BLaER1 (cell line): ENCODE data around the gene CTPS2.
"Not testable (repeated sequence)": the region's sequence is repeated elsewhere in the genome, so short reads cannot be mapped to it uniquely, and the experiment has no call there.

Experiments
- H3K27ac ChIP-seq: shearing (Covaris generic); formaldehyde crosslinking; 2 replicates; pipeline ENCODE4 v1.8.1; 2022
- H3K27me3 ChIP-seq: shearing (Covaris generic); formaldehyde crosslinking; 2 replicates; pipeline ENCODE4 v1.8.1; 2022
- H3K36me3 ChIP-seq: shearing (Covaris generic); formaldehyde crosslinking; 2 replicates; pipeline ENCODE4 v1.8.1; 2022
- H3K4me1 ChIP-seq: shearing (Covaris generic); formaldehyde crosslinking; 2 replicates; pipeline ENCODE4 v1.8.1; 2022
- H3K4me2 ChIP-seq: shearing (Covaris generic); formaldehyde crosslinking; 2 replicates; pipeline ENCODE4 v1.8.1; 2022
- H3K4me3 ChIP-seq: shearing (Covaris generic); formaldehyde crosslinking; 2 replicates; pipeline ENCODE4 v1.8.1; 2022
- H3K9ac ChIP-seq: shearing (Covaris generic); formaldehyde crosslinking; 2 replicates; pipeline ENCODE4 v1.8.1; 2022
- H3K9me3 ChIP-seq: shearing (Covaris generic); formaldehyde crosslinking; 2 replicates; pipeline ENCODE4 v1.8.1; 2022
- H4K20me1 ChIP-seq: shearing (Covaris generic); formaldehyde crosslinking; 2 replicates; pipeline ENCODE4 v1.8.1; 2022
- Cebpa-rat ChIP-seq: shearing (Covaris generic); IDR thresholded peaks from 2 replicates; pipeline ENCODE4 v1.8.1; 2022

Gene CTPS2

GRCh38 chrX:16737024-16737423 lies 24.6 kb upstream of the CTPS2 start:
- H3K27ac ChIP-seq, result no peak overlapping the region
- no peaks in the 10 kb centered on the region for H3K4me1 ChIP-seq
- no peak overlapping the region for H3K9ac ChIP-seq
- H3K9me3 ChIP-seq, result no peaks in the 10 kb centered on the region
- peaks cover 40% of the 10 kb centered on the region for H3K36me3 ChIP-seq
- no peak overlapping the region for H3K4me2 ChIP-seq
- H3K4me3 ChIP-seq, result no peak overlapping the region
- peaks cover 22% of the 10 kb centered on the region; the same call in 1 of the 2 replicates for H4K20me1 ChIP-seq
- no peak for TF ChIP-seq Cebpa-rat
- H3K27me3 ChIP-seq, result peaks cover 66% of the 10 kb centered on the region

GRCh38 chrX:16733013-16733412 lies 20.5 kb upstream of the CTPS2 start:
- Histone ChIP-seq H3K36me3 (peaks cover 24% of the 10 kb centered on the region), H4K20me1 (peaks cover 15% of the 10 kb centered on the region; the same call in 1 of the 2 replicates), H3K9me3 (peaks cover 20% of the 10 kb centered on the region), H3K27ac (no peak overlapping the region), H3K4me3 (no peak overlapping the region), H3K4me1 (no peaks in the 10 kb centered on the region), H3K27me3 (peaks cover 49% of the 10 kb centered on the region), H3K4me2 (no peak overlapping the region), H3K9ac (no peak overlapping the region)
- no peak for TF ChIP-seq Cebpa-rat

GRCh38 chrX:16730450-16730849 lies 18.0 kb upstream of the CTPS2 start:
- no peak for TF ChIP-seq Cebpa-rat

GRCh38 chrX:16727637-16728036 lies 15.2 kb upstream of the CTPS2 start:
- Histone ChIP-seq H3K9ac (no peak overlapping the region), H3K4me1 (no peaks in the 10 kb centered on the region), H3K27me3 (peaks cover 62% of the 10 kb centered on the region), H3K9me3 (peaks cover 29% of the 10 kb centered on the region), H3K27ac (no peak overlapping the region), H3K36me3 (peaks cover 4% of the 10 kb centered on the region; the same call in 1 of the 2 replicates), H3K4me3 (no peak overlapping the region), H4K20me1 (peaks cover 33% of the 10 kb centered on the region), H3K4me2 (no peak overlapping the region)
- no peak for TF ChIP-seq Cebpa-rat

More at GRCh38 chrX:16730450-16730849, 18.0 kb upstream of the CTPS2 start:
- Histone ChIP-seq H3K4me3 (no peak overlapping the region), H3K36me3 (peaks cover 4% of the 10 kb centered on the region; the same call in 1 of the 2 replicates), H3K9ac (no peak overlapping the region), H3K4me1 (no peaks in the 10 kb centered on the region), H3K4me2 (no peak overlapping the region), H3K27ac (no peak overlapping the region), H3K27me3 (peaks cover 47% of the 10 kb centered on the region), H4K20me1 (0 out of 2 replicates have a peak, but pooled peaks cover 13% of the 10 kb centered on the region), H3K9me3 (peaks cover 29% of the 10 kb centered on the region)

GRCh38 chrX:16726347-16726988 lies 14.0 kb upstream of the CTPS2 start:
- H3K36me3 ChIP-seq, H3K4me1 ChIP-seq, H3K9ac ChIP-seq, H3K4me2 ChIP-seq, H3K4me3 ChIP-seq, H3K27ac ChIP-seq: not testable (repeated sequence)
- Histone ChIP-seq H3K27me3 (peaks cover 65% of the 10 kb centered on the region), H3K9me3 (peaks cover 29% of the 10 kb centered on the region), H4K20me1 (peaks cover 36% of the 10 kb centered on the region)

- peaks cover 24% of the 10 kb centered on the region for H3K9me3 ChIP-seq
- H4K20me1 ChIP-seq, result peaks cover 50% of the 10 kb centered on the region
- TF ChIP-seq Cebpa-rat, result no peak
- no peak overlapping the region for H3K9ac ChIP-seq
- H3K36me3 ChIP-seq, result peaks cover 4% of the 10 kb centered on the region; the same call in 1 of the 2 replicates
- peaks cover 16% of the 10 kb centered on the region; the same call in 1 of the 2 replicates for H3K4me1 ChIP-seq
- H3K27me3 ChIP-seq, result peaks cover 69% of the 10 kb centered on the region
- H3K27ac ChIP-seq, result no peak overlapping the region
- H3K4me3 ChIP-seq, result no peak overlapping the region
- H3K4me2 ChIP-seq, result no peak overlapping the region
Observed at GRCh38 chrX:16725072-16725471, 12.6 kb upstream of the CTPS2 start.

- peaks cover 4% of the 10 kb centered on the region for H3K9me3 ChIP-seq
Observed at GRCh38 chrX:16722481-16722880, 10.0 kb upstream of the CTPS2 start.

GRCh38 chrX:16719334-16720084 lies 7.0 kb upstream of the CTPS2 start, which contains the start of gene SYAP1:
SYAP1 (plus strand) TSS chrX:16719612; CDS start chrX:16719725, 113 bp downstream.
- no peaks in the 10 kb centered on the region for H3K36me3 ChIP-seq
- H4K20me1 ChIP-seq, result peaks cover 41% of the 10 kb centered on the region
- peak within 1 kb of the TSS; percentile 72 for H3K4me3 ChIP-seq
- H3K9me3 ChIP-seq, result no peaks in the 10 kb centered on the region
- peaks cover 54% of the 10 kb centered on the region for H3K27me3 ChIP-seq
- peak within 1 kb of the TSS; percentile 87 for H3K27ac ChIP-seq
- H3K9ac ChIP-seq, result peak within 1 kb of the TSS; percentile 81
- H3K4me1 ChIP-seq, result peaks cover 16% of the 10 kb centered on the region; the same call in 1 of the 2 replicates
- peak within 1 kb of the TSS; percentile 82 for H3K4me2 ChIP-seq
- TF ChIP-seq Cebpa-rat, result no peak

More at GRCh38 chrX:16722481-16722880, 10.0 kb upstream of the CTPS2 start:
- Histone ChIP-seq H3K9ac (no peak overlapping the region), H3K27ac (no peak overlapping the region), H3K4me2 (no peak overlapping the region), H3K4me1 (peaks cover 16% of the 10 kb centered on the region; the same call in 1 of the 2 replicates), H3K27me3 (peaks cover 74% of the 10 kb centered on the region), H3K36me3 (peaks cover 2% of the 10 kb centered on the region; the same call in 1 of the 2 replicates), H4K20me1 (peaks cover 56% of the 10 kb centered on the region), H3K4me3 (no peak overlapping the region)
- no peak for TF ChIP-seq Cebpa-rat

GRCh38 chrX:16718824-16719333 lies 6.4 kb upstream of the CTPS2 start:
- TF ChIP-seq Cebpa-rat, result no peak
- Histone ChIP-seq H4K20me1 (peaks cover 34% of the 10 kb centered on the region), H3K4me3 (peak overlapping the region; percentile 72), H3K4me1 (peaks cover 16% of the 10 kb centered on the region; the same call in 1 of the 2 replicates), H3K9me3 (no peaks in the 10 kb centered on the region), H3K4me2 (peak overlapping the region; percentile 82), H3K36me3 (no peaks in the 10 kb centered on the region), H3K27ac (peak overlapping the region; percentile 87), H3K9ac (peak overlapping the region; percentile 81), H3K27me3 (peaks cover 54% of the 10 kb centered on the region)

GRCh38 chrX:16716451-16716850 lies 4.0 kb upstream of the CTPS2 start:
- H3K9me3 ChIP-seq, H3K27ac ChIP-seq, H3K4me3 ChIP-seq, H3K4me2 ChIP-seq, H3K9ac ChIP-seq, H3K36me3 ChIP-seq: not testable (repeated sequence)
- Histone ChIP-seq H3K27me3 (peaks cover 62% of the 10 kb centered on the region), H4K20me1 (peaks cover 19% of the 10 kb centered on the region), H3K4me1 (peaks cover 21% of the 10 kb centered on the region)

GRCh38 chrX:16715638-16716037 lies 3.2 kb upstream of the CTPS2 start:
- H3K36me3 ChIP-seq, H3K4me3 ChIP-seq, H3K9me3 ChIP-seq, H3K9ac ChIP-seq, H3K27ac ChIP-seq, H3K4me2 ChIP-seq: not testable (repeated sequence)
- Histone ChIP-seq H3K4me1 (peaks cover 16% of the 10 kb centered on the region), H3K27me3 (peaks cover 66% of the 10 kb centered on the region), H4K20me1 (peaks cover 12% of the 10 kb centered on the region)
